Measurements from ENCODE around the gene CHST11.

GRCh38 chr12:104534162-104534856 is 77.6 kb downstream of the CHST11 start:
- no peak for TF ChIP-seq CTCF (IDR thresholded peaks at IDR 0.05)
- TF ChIP-seq POLR2A (IDR thresholded peaks at IDR 0.05) = no peak
